Measurements from ENCODE around the gene STK10. TPM values are rescaled to one million over a fixed set of nuclear protein-coding genes. Genes with fewer than 3 reads are reported as not detected.

STK10 gene
- total RNA-seq: 11.9 and 13.3 TPM in 2 replicates

DNA sequence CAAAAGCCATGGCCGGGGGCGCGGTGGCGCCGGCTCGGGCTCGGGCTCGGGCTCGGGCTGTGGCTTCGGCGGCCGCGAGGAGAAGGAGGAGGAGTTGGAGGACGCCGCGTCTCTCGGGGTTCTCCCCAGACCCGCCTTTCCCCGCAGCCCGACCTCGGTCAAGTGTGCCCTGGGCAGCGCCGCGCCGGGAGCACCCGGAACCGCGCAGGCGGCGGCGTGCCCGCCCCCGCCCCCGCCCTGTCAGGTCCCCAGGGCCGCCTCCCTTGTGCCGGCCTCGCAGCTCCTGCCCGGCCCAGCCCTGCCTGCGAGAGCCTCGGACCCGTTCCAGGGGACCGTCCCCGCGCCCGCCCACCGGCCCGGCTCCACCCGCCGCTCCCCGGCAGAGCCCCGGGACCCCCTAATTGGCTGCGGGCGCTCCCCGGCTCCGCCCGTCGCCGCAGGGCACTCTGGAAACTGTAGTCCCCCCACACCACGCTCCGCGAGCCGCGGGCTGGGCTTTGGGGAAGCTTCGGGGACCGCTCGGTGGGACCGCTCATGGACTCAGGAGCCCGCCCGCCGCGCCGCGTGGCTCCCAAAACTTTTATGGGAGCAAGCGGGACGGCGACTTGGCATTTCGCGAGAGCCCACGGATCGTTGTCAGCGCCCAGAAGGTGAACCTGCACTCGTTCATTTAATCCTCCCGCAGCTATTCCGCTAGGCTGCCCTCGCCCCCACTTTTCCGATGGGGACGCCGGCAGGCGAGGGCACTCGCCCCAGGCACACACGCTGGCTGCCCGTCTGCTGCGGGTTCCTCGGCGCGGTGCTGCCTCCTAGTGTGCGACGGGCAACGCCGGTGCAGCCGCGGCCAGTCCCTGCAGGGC, at the start of gene STK10:
Gene STK10 (minus strand): TSS at position 192 of the 860 bp plus-strand sequence. CDS start 182 bp downstream, at position 10.

DNA sequence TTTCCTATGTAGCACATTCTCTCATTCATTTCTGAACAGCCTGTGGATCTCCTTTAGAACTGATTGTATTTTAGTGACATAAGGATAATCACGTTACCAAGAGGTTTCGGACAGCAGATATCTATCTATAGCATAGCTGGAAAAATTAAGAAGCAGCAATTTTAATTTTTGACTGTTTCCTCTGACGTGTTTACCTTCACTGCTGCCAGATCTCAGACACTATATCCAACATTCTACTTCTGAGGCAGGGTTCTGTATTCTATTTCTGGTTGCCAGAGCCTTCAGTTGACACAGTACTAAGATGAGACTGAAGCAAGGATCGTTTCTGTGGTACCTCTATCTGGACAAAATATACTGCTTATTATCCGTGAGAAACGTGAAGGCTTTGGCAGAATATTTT, 5.8 kb upstream of the STK10 start, which contains the start of gene EFCAB9:
Gene EFCAB9 (plus strand): TSS at position 301 of the 400 bp plus-strand sequence. CDS start 1 bp downstream, at position 302.

GRCh38 chr5:172006321-172007174, 181.5 kb downstream of the STK10 start, which contains the start of gene FBXW11:
TSS of gene FBXW11 (minus strand) at chr5:172006638. CDS start at chr5:172006502, 136 bp downstream.

Other genes with a start within 250 kb of the STK10 start
- 90.4 TPM in 2 replicates for gene FBXW11, start 181.6 kb downstream of the STK10 start, total RNA-seq
- not detected in 2 replicates for gene EFCAB9, start 5.9 kb upstream of the STK10 start, total RNA-seq
- 13.0 and 28.9 TPM in 2 replicates for gene UBTD2, start 95.5 kb upstream of the STK10 start, total RNA-seq

Measured in tracheal epithelial cell (primary cell).